SU-DHL-6 (cell line): ENCODE data around the gene MT1G.

Experiments
- CTCF ChIP-seq: fragments of 200-600 bp; sonication (generic); IDR thresholded peaks from one replicate; pipeline ENCODE4 v1.5.1; 2017; ENCODE audit warnings: antibody characterized with exemption, mild to moderate bottlenecking, low read length, moderate library complexity; ENCODE audit not compliant: insufficient read depth, poor library complexity, severe bottlenecking
- EZH2phosphoT487 ChIP-seq: fragments of 200-600 bp; sonication (generic), shearing (Covaris generic); conservative IDR thresholded peaks from 2 replicates; pipeline ENCODE4 v1.6.1; 2018; ENCODE audit warnings: mild to moderate bottlenecking, antibody characterized with exemption, low read length, moderate library complexity, mixed read lengths

GRCh38 chr16:56625943-56626654, 41.8 kb downstream of the MT1G start:
- no peak for TF ChIP-seq CTCF
- TF ChIP-seq EZH2phosphoT487 = no peak
